KOPT-K1 (cell line): ENCODE data around the gene OR52M1.
"Not testable (repeated sequence)": the region's sequence is repeated elsewhere in the genome, so short reads cannot be mapped to it uniquely, and the experiment has no call there.

Experiments
- H3K27ac ChIP-seq: fragments of 200-600 bp; sonication (generic); 2 replicates; pipeline ENCODE4 v1.5.1; 2016; ENCODE audit warnings: antibody characterized with exemption, mild to moderate bottlenecking, low read depth, low read length; ENCODE audit not compliant: poor library complexity, severe bottlenecking
- H3K36me3 ChIP-seq: fragments of 200-600 bp; sonication (generic); 2 replicates; pipeline ENCODE4 v1.5.1; 2017; ENCODE audit warnings: antibody characterized with exemption, mild to moderate bottlenecking, low read length, moderate library complexity; ENCODE audit not compliant: insufficient read depth
- H3K9me3 ChIP-seq: fragments of 200-600 bp; sonication (generic); 2 replicates; pipeline ENCODE4 v1.5.1; 2017; ENCODE audit warnings: antibody characterized with exemption, low read length, mild to moderate bottlenecking; ENCODE audit not compliant: insufficient read depth, poor library complexity, severe bottlenecking

OR52M1 gene, protein sequence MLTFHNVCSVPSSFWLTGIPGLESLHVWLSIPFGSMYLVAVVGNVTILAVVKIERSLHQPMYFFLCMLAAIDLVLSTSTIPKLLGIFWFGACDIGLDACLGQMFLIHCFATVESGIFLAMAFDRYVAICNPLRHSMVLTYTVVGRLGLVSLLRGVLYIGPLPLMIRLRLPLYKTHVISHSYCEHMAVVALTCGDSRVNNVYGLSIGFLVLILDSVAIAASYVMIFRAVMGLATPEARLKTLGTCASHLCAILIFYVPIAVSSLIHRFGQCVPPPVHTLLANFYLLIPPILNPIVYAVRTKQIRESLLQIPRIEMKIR

DNA sequence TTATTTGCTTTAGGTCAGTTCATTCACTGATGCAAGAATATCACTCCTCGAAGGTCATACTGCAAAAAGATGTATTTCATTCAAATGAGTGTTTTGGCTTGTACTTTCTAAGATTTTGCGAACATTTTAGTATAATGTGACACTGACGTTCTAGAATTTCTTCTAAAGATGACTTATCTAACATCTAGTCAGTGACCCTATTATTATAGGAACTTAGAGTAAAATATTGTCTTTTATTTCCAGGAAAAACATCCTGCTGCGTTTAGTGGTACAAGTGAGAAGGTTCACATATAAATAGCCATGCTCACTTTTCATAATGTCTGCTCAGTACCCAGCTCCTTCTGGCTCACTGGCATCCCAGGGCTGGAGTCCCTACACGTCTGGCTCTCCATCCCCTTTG is at the start of gene OR52M1:
Gene OR52M1 (plus strand): TSS at position 301 of the 400 bp plus-strand sequence. CDS start 0 bp downstream, at position 301.
- Histone ChIP-seq H3K9me3 (no peaks in the 10 kb centered on the region), H3K27ac (no peak within 1 kb of the TSS), H3K36me3 (no peaks in the 10 kb centered on the region)

DNA sequence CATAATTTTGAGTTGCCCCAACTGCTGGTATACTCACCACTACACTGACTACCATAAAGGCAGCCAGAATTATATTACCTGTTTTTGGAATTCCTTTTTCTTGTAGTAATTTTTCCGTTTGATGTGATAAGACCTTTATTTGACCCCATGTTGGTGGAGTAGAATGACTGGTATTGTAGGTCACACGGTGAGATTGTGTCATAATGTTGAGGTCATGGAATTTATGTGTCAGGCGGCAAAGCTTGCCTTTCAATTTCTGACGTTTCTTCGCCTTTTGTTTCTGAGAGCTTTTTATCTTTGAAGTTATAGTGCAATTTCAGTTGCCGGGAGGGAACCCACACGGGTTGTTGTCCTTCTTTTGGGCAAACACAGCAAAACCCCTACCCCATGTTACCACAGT is 49.5 kb upstream of the OR52M1 start:
- no peaks in the 10 kb centered on the region for H3K36me3 ChIP-seq
- H3K9me3 ChIP-seq, result no peaks in the 10 kb centered on the region
- H3K27ac ChIP-seq, result no peak overlapping the region

DNA sequence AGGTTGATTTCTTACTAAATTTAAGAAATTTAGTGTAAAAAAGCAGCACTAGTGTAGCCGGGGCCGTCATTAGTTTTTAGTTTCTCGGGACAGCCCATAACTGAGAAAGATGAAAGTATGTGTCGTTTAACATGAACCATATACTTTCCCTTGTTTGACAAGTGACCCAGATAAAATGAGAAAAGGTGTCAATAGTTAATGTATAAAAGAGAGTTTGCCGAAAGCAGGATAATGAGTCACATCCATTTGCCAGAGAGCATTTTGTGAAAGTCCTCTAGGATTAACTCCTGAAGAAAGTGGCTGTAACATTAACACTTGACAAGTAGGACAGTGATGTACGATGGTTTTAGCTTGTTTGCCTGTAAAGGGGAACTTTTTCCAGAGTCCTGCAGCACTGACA is 49.0 kb upstream of the OR52M1 start:
- Histone ChIP-seq H3K9me3 (no peaks in the 10 kb centered on the region), H3K27ac (no peak overlapping the region), H3K36me3 (no peaks in the 10 kb centered on the region)

DNA sequence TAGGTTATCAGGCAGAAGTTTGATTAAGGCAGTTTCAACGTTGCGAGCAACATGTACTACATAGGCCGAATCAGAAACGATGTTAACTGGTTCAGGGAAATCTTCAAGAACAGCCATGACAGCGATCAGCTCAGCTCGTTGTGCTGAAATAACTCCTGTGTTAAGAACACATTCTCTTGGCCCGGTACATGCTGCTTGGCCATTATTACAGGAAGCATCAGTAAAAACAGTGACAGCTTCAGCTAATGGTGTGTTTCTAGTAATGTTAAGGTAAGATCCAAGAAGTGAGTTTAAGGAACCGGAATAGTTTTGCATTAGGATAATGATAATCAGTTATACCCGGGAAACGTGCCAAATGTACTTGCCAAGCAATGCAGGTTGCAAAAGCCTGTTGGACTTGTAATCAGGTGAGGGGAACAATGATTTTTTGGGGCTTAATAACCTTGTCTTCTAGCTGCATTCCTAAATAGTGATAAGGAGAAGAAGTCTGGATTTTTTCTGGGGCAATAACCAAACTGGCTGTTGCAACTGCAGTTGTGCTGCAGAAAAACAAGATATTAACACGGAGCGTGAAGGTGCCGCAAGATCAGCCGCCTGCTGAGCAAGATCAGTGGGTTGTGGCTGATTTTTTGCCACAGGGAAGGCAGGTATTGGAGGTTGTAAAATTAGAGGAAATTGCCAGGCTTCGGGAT is 48.3 kb upstream of the OR52M1 start:
- H3K36me3 ChIP-seq, result no peaks in the 10 kb centered on the region
- no peak overlapping the region for H3K27ac ChIP-seq
- H3K9me3 ChIP-seq, result no peaks in the 10 kb centered on the region

DNA sequence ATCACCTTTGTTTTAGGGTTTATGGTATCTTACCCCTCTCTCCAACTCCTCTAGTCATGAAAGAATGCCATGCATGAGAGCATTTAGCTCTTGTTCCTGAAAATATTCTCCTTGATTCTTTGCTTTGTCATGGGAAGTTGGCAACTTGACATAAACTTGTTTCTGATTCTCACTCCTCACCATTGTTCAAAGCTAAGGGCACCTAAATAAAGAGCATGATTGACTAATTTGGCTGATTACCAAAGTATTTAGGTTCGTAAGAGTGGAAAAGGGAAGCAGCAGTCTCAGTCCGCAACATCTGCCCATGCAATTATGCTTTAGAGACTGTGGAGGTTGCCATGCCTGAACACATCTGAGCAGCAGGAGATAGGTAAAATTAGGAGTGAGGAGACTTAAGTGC is 36.1 kb upstream of the OR52M1 start:
- H3K36me3 ChIP-seq, result no peaks in the 10 kb centered on the region
- H3K9me3 ChIP-seq, result no peaks in the 10 kb centered on the region
- no peak overlapping the region for H3K27ac ChIP-seq

DNA sequence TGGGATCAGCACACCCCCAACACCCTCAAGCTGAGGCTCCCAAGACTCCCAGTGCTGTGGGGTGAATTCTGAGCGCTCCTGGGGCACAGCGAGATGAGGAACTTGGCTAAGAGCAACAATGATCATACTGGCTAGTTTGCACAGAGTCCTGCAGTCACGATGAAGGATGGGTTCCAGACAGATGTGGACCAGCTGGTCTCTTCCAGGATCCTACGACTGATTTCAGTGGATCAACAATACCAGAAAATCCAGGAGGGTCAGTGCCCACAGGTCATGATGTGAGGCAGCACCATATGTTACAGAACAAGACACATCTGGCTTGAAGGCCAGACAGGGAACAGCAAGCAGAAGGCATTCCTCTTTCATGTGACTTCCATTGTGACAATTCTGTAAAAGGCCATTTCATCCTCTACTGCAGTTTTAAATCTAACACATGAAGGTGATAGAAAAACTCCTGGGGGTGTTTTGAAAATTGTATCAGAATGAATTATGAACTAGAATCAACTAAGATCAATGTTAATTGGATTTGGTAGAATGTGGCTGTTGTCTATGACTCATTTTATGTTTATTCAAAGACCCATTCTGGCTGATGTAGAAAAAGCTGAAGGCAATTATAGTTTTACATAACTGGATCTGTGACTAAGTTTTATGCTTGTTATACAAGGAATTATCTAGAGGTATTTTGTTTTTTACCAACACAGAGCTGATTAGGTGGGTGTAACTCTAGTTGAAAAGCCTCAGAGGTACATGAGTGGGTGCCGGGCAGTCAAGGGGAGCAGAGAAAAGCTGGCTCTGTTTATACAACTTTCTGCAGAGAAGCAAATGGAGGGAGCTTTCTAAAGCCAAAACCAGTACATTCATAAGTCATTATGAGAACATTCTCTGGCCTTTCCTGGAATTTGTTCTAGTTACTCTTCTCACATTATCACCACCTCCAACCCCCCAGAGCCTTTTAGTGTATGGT is 33.4 kb upstream of the OR52M1 start:
- H3K36me3 ChIP-seq, result no peaks in the 10 kb centered on the region
- no peak overlapping the region for H3K27ac ChIP-seq
- no peaks in the 10 kb centered on the region for H3K9me3 ChIP-seq

DNA sequence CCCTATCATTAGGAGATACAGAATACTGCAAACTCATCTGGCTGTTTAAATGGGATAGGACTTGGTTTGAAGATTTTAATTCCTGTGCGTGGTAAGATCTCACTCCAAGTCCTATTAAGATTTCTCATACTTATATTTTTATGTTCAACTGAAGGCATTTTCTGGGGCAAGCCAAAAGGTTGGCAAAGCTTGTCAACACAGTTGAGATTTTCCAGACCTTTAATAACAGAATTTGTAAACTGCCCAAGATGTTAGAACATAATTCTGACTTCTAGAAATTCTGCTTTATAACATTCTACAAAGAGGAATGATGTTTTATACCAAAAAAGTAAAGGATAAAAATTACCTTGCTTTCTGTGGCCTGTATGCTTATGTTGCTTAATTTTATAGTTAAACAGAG is 30.8 kb upstream of the OR52M1 start:
- H3K27ac ChIP-seq, result no peak overlapping the region
- H3K9me3 ChIP-seq, result no peaks in the 10 kb centered on the region
- H3K36me3 ChIP-seq, result no peaks in the 10 kb centered on the region

DNA sequence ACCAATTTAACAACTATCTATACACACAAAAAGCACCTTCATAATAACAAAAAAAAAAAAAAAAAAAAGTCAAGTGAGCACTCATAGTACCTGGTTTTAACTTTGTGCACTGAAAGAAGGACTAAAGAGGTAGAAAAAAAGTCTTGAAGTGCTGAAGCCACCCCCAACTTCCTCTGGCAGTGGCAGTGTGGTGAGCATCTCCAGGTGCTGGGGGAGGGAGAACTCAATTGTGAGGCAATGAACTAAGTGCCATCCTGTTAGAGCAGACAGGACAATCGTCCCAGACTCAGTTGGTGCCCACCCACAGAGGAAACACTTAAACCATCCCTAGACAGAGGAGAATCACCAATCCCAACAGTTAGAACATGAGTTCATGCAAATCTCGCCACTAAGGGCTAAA is 22.7 kb upstream of the OR52M1 start:
- Histone ChIP-seq H3K27ac (no peak overlapping the region), H3K36me3 (no peaks in the 10 kb centered on the region), H3K9me3 (no peaks in the 10 kb centered on the region)

DNA sequence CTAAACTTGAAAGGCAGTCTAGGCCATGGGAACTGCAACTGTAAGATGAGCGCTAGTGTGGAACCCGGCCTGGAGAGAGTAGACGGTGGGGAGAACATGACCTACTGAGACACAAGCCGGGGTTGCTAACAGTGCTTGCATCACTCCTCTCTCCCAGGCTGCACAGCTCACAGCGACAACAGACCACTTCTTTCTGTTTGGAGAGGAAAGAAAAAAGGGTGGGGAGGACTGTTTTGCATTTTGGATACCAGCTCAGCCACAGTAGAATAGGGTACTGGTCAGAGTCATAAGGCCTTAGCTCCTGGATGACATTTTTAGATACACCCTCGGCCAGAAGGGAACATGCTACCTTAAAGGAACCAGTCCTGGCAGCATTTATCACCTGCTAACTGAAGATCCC is 22.2 kb upstream of the OR52M1 start:
- no peaks in the 10 kb centered on the region for H3K9me3 ChIP-seq
- H3K27ac ChIP-seq, result no peak overlapping the region
- no peaks in the 10 kb centered on the region for H3K36me3 ChIP-seq

DNA sequence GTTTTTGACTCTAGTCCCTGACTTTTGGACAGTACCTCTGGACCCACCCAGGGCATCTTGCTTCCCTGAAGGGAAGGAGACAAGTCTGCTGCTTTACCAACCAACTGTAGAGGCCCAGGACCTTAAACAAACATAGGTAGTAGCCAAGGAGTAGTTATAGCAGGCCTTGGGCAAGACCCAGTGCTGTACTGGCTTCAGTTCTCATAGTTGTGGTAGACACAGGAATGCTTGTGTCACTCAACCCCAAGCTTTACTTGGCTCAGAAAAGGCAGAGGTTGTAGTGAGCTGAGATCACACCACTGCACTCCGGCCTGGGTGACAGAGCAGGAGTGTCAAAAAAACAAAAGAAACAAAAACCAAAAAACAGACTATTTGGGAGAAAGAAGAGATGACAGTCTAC is 21.3 kb upstream of the OR52M1 start:
- Histone ChIP-seq H3K27ac (no peak overlapping the region), H3K9me3 (no peaks in the 10 kb centered on the region), H3K36me3 (no peaks in the 10 kb centered on the region)

DNA sequence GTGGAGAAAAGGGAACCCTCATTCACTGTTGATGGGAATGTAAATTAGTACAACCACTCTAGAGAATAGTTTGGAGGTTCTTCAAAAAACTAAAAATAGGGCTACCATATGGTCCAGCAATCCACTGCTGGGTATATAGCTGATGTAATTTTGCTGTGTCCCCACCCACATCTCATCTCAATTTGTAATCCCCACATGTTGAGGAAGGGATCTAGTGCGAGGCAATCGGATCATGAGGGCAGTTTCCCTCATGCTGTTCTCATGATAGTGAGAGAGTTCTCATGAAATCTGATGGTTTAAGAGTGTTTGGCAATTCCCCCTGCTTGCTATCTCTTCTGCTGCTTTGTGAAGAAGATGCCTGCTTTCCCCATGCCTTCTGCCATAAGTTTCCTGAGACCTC is 17.1 kb upstream of the OR52M1 start:
- no peaks in the 10 kb centered on the region for H3K36me3 ChIP-seq
- no peak overlapping the region for H3K27ac ChIP-seq
- H3K9me3 ChIP-seq, result no peaks in the 10 kb centered on the region

DNA sequence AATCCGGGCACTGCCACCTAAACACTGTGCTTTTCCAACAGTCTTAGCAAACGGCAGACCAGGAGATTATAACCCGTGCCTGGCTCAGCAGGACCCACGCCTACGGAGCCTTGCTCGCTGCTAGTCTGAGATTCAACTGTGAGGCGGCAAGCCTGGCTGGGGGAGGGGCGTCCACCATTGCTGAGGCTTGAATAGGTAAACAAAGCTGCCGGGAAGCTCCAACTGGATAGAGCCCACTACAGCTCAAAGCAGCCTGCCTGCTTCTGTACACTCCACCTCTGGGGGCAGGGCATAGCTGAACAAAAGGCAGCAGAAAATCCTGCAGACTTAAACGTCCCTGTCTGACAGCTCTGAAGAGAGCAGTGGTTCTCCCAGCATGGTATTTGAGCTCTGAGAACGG is 13.3 kb upstream of the OR52M1 start:
- H3K9me3 ChIP-seq, H3K36me3 ChIP-seq, H3K27ac ChIP-seq: not testable (repeated sequence)

DNA sequence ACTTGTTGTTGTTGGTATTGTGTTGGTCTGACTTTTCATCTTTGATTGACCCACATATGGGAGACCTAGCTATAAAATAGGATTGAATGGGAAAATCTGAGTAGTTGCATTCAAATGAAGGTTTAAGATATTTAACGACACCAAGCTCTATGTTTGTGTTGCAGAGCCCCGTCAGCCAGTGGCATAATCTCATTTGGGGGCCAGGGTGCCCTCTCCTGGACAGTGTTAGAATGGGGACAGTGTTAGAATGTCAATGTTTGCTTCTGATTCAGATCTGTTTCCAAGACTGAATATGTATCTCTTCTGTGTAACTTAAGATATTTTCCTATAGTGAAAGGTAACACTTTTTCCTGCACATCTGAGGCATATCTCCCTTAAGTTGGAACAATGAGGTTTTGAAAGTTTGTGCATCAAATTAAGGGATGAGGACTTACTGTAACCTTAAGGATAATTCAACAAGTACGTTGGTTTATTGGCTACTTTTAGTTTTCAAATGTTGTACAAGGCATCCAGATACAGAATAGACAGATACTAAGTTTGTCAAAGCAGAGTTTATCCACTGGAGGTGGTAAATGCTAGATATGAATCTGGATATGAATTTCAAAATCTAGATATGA is 5.3 kb upstream of the OR52M1 start:
- Histone ChIP-seq H3K9me3 (no peaks in the 10 kb centered on the region), H3K36me3 (no peaks in the 10 kb centered on the region), H3K27ac (no peak overlapping the region)

DNA sequence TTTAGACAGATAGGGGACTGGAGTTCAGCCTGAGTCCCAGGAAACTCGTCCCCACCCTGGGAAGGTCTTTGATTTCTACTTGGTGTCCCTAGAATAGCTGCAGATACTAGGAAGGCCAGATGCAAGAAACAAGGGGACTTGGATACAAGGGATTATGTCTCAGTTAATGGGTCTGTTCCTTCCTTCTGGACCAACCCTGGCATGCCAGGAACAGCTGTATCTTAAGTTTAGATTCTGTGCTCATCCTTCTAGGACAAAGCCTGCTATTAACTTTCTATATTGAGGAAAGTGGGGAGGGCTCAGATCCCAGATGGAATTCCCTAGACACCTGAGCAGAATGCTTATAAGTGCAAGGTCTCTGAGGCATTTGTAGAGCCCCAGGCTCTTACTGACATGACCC is 3.9 kb upstream of the OR52M1 start:
- Histone ChIP-seq H3K36me3 (no peaks in the 10 kb centered on the region), H3K9me3 (no peaks in the 10 kb centered on the region), H3K27ac (no peak overlapping the region)

DNA sequence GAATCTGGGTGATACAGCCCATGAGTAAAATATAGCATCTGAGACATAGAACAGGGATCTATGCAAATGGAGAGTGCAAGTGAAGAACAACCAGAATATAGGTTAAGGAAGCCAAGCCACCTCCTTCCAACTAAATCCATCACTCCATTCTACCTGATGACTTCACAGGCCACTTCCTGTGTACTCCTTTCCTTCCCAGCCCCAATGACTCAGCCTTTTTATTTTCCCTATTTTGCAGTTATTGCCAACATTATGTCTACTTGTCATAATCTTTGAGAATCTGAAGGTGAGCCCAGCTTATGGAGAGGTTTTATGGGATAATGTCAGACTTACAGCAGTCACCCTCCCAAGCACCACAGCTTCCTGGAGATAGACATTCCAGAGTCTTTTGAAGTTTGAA is 1.4 kb upstream of the OR52M1 start:
- no peaks in the 10 kb centered on the region for H3K36me3 ChIP-seq
- no peak overlapping the region for H3K27ac ChIP-seq
- H3K9me3 ChIP-seq, result no peaks in the 10 kb centered on the region
